ENCODE data around the gene MAST4.

Gene MAST4

DNA sequence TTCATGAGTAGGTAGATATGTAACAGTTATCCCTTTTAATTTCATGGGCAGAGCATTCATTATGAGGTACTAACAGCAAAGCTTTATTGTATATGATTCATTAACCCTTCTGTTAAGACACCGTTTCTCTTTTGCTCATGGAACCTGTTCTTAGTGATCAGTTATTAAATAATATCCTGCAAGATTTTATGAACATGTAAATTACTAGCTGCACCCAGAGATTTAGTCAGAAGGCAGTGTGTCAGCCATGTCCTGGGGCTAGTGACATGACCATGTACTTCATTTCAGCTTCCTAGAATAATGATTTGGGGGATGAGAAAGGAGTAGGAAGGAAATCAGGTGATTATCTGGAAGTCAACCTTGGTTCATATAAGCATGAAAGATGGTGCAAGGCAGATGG is 7.0 kb downstream of the MAST4 start:
- no peak for DNase-seq (ENCODE audit: insufficient read length, low spot score)
- FAIRE-seq: no peak

- DNase-seq (ENCODE audit: insufficient read length, low spot score) (no peak), FAIRE-seq (no peak)
Observed at GRCh38 chr5:66603881-66604280, 7.7 kb downstream of the MAST4 start.

GRCh38 chr5:66606713-66607112 is 10.5 kb downstream of the MAST4 start:
- DNase-seq (ENCODE audit: insufficient read length, low spot score): no peak
- no peak for FAIRE-seq

- DNase-seq (ENCODE audit: insufficient read length, low spot score) (no peak), FAIRE-seq (no peak)
Observed at GRCh38 chr5:66608501-66608900, 12.3 kb downstream of the MAST4 start.

DNA sequence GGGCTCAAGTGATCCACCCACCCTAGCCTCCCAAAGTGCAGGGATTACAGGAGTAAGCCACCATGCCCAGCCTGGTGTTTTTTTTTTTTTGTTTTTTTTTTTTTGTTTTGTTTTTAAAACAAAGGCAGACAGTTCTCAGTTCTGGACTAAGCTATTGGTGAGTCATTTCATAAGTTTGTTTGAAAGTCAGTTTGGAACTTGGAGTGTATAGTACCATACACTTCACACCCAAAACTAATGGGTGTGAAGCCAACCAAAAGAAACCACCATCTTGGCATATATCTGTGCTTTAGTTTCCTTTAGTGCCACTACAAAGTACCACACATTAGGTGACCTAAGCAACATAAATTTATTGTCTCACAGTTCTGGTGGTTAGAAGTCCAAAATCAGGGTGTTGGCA is 13.4 kb downstream of the MAST4 start:
- DNase-seq (ENCODE audit: insufficient read length, low spot score): no peak
- FAIRE-seq: no peak

- peak; percentile 8 for FAIRE-seq
- no peak for DNase-seq (ENCODE audit: insufficient read length, low spot score)
Observed at GRCh38 chr5:66612226-66612625, 16.0 kb downstream of the MAST4 start.

DNA sequence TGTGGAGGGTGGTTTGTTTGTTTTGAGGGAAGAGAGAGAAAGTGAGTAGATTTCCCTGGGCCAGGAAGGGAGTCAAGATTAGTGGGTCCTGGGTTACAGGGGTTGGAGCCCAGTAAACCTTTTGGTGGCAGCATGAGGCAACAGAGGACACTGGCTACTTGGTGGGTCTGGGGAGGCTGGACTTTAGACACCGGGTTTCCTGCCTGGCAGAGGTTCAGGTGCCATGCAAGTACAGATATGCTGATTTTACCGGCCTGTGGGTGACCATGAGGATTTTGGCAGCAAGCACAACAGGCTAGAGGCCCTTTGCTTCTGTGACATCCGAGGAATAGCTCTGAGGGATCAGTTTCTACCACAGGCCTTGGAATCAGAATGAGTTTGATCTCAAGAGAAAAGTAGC is 18.9 kb downstream of the MAST4 start:
- DNase-seq (ENCODE audit: insufficient read length, low spot score) (no peak), FAIRE-seq (no peak)

DNA sequence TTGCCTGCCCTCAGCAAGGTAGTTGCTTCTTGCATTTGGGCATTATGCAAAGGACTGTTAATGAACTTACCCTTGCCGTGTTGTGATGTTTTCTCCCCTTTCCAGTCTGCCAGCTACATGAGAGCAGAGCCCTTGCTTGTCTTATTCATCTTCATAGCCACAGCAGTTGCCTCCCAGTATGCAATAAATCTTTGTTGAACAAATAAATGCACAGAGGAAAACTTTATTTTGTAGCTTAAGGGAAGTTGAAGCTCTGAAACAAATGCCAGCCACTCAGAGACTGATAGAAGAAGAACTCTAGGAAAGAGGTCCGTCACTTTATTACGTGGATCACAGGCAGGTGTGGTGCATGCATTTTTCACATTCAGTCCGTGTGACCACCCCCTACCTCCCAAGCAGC is 19.7 kb downstream of the MAST4 start:
- DNase-seq (ENCODE audit: insufficient read length, low spot score): no peak
- no peak for FAIRE-seq

DNA sequence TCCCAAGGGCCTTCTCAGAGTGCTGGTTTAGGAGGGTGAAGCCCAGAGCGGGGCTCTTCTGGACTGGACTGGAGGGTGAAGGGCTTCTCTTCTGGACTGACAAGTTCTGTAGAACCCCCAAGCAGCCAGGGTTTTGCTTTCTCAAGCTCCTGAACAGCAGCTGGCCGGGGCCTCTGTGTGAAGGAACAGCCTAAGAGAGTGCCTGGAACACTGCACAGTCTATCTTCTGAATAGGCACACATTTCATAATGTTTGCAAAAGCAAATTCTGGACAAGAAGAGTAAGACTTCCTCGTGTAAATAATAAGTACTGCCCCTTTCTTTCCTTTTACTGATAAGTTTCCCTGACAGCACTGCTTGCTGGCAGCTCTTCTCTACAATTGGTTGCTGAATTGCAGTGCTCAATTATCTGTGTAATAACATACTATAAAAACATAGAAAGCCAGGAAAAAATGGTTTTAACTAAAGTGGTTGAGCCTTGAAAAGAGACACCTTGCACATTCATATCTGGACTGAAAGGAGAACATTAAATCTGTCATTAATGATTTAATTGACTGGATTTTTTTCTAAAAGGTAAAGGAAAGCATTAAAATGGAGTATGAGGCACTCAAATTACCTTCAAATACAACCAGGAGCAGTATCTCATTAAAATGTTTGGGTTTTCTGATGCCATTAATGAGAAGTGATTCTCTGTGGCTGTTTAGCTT is 20.5 kb downstream of the MAST4 start:
- FAIRE-seq: no peak

DNA sequence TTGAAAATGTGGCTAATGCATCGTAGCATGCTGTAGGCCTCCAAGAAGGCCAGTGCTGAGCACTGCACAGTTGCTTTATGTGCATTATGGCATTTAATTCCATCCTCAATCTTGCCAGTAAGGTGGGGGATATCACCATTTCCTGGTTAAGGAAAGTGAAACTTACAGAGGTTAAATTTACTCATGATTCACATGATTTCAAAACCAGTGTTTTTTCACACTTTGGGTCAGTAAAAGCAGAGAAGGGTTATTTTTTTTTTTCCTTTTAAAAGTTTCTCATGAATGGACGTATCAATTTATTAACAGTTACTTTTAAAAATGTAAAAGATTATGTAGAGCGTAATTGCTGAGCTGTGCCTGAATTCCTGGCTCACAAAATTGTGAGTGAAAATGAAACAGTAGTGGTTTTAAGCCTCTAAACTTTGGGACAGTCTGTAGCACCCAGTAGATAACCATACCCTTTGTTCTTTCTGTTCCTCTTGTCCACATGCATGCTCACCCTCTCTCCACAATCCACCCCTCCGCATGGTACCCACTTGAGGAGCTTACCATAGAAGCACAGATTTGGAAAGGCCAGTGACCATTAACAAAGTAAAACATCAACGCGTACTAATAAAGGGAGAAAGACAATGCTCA is 21.2 kb downstream of the MAST4 start:
- DNase-seq (ENCODE audit: insufficient read length, low spot score) (no peak), FAIRE-seq (peak; percentile 80)

More for the DNA sequence above, 20.5 kb downstream of the MAST4 start:
- DNase-seq (ENCODE audit: insufficient read length, low spot score): no peak

DNA sequence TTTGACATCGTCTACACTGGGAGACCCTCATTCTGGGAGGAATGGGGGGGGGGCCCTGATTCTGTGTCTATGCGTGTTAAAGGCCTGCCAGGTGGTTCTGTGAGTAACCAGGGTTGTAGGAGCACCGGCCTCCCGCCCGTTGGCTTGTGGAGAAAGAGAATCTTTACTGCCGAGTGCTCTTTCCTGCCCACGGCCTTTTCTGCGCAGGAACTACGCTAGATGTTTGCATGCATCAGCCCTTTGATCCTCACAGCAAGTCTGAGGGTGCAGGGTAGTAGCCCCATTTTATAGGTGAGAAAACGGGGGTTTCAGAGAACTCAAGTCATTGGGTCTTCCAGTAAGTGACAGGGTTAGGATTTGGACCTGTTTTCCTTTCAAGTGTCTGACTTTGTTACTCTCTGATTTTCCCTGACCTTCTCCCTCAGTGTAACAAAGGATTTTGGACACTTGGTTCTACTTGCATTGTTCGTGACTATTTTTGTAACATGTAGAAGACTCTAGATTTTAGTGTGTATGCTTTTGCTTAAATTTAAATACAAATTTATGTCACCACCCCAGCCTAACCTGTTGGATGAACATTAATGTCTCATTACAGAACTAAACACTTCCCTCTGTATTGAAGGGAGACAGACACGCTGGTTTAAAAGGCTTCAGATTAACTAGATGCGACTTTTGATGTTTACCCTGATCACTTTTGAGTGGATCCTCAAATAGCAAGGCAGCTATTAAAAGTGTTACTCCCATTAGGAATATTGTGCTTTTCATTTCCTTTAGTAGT is 22.0 kb downstream of the MAST4 start:
- FAIRE-seq (no peak), DNase-seq (ENCODE audit: insufficient read length, low spot score) (no peak)

DNA sequence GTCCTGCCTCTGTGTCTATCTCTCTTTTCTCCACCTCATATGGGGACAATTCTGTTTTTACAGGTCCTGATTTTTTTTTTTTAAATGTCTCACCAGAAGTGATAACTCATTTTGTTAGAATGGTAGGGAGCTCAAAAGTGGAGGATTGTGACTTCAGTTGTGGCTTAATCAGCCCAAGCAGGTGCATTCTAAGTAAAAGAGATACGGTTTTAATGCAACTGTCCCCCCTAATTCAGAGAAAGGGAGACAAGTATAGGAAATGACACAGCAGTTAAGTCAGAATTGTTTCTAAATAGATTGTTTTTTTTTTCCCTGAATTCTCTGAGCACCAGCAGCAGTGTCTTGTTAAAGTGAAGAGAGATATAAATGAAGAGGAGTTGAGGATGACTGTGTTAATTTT is 24.5 kb downstream of the MAST4 start:
- FAIRE-seq: no peak
- DNase-seq (ENCODE audit: insufficient read length, low spot score): no peak

GRCh38 chr5:66621146-66621545 is 25.0 kb downstream of the MAST4 start:
- FAIRE-seq (no peak), DNase-seq (ENCODE audit: insufficient read length, low spot score) (no peak)

GRCh38 chr5:66621736-66622135 is 25.5 kb downstream of the MAST4 start:
- DNase-seq (ENCODE audit: insufficient read length, low spot score) (no peak), FAIRE-seq (no peak)

DNA sequence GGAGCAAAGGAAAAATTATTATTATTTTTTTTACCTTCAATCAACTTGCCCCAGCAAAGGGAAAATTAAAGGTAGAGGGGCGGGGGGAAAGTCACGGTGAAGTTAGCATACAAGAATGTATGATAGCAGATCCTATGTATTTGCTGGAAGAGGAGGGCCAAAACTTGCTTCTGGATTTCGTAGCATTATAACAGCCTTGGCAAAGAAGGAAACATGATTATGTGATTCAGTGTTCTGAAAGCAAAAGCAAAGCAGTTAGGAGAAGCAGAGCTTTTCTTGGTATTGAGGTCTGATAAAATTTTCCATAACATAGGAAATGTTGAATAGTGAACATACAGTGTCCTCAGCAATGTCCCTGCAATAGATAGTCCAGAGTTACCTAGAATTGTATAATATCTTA is 32.4 kb downstream of the MAST4 start:
- DNase-seq (ENCODE audit: insufficient read length, low spot score) (no peak), FAIRE-seq (no peak)

- no peak for DNase-seq (ENCODE audit: insufficient read length, low spot score)
- no peak for FAIRE-seq
Observed at GRCh38 chr5:66629446-66629845, 33.3 kb downstream of the MAST4 start.

GRCh38 chr5:66633754-66634153 is 37.6 kb downstream of the MAST4 start:
- DNase-seq (ENCODE audit: insufficient read length, low spot score) (no peak), FAIRE-seq (no peak)

- DNase-seq (ENCODE audit: insufficient read length, low spot score) (no peak), FAIRE-seq (no peak)
Observed at GRCh38 chr5:66634601-66635000, 38.4 kb downstream of the MAST4 start.

- no peak for FAIRE-seq
Observed at GRCh38 chr5:66637994-66638393, 41.8 kb downstream of the MAST4 start.

GRCh38 chr5:66639037-66639436 is 42.8 kb downstream of the MAST4 start:
- DNase-seq (ENCODE audit: insufficient read length, low spot score): no peak
- FAIRE-seq: no peak

More at GRCh38 chr5:66637994-66638393, 41.8 kb downstream of the MAST4 start:
- no peak for DNase-seq (ENCODE audit: insufficient read length, low spot score)

DNA sequence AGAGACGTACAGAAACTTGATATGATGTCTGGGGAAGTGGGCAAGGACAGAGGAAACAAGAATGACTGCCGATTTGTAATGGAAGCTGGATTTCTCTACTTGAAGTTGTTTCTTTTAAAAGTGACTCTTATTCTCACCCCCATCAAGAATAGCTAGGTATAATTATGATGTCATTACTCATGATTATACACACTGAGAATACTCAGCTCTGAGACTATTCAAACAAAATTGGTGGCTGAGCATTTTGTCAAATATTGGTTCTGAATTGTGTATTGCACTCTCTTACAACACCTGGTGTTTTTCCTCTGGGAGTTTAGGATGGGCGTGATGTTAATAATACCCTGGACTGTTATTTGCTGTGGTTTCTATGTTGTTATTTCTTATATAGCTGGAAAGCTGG is 46.3 kb downstream of the MAST4 start:
- no peak for FAIRE-seq
- DNase-seq (ENCODE audit: insufficient read length, low spot score): no peak

GRCh38 chr5:66643387-66643786 is 47.2 kb downstream of the MAST4 start:
- DNase-seq (ENCODE audit: insufficient read length, low spot score): no peak
- no peak for FAIRE-seq

Measured in GM19239 (cell line).